ENCODE data around the gene KCNK3. TPM values are rescaled to one million over a fixed set of nuclear protein-coding genes. Genes with fewer than 3 reads are reported as not detected.

KCNK3 gene
- total and polyA plus RNA-seq, 2 experiments from 2014 or later: 2.9 to 3.1 TPM

- Histone ChIP-seq H3K4me1 (ENCODE audit: low read depth) (peaks cover 4% of the 10 kb centered on the region), H3K36me3 (no peaks in the 10 kb centered on the region), H3K4me3 (peak within 1 kb of the TSS; percentile 71), H3K9me3 (ENCODE audit: low read depth) (no peaks in the 10 kb centered on the region), H3K27me3 (no peaks in the 10 kb centered on the region), H3K27ac (no peak within 1 kb of the TSS)
- peak; percentile 89 for DNase-seq (ENCODE audit: low read depth in 1 of 2, low spot score in 1 of 2)
- TF ChIP-seq, protein P1, sequence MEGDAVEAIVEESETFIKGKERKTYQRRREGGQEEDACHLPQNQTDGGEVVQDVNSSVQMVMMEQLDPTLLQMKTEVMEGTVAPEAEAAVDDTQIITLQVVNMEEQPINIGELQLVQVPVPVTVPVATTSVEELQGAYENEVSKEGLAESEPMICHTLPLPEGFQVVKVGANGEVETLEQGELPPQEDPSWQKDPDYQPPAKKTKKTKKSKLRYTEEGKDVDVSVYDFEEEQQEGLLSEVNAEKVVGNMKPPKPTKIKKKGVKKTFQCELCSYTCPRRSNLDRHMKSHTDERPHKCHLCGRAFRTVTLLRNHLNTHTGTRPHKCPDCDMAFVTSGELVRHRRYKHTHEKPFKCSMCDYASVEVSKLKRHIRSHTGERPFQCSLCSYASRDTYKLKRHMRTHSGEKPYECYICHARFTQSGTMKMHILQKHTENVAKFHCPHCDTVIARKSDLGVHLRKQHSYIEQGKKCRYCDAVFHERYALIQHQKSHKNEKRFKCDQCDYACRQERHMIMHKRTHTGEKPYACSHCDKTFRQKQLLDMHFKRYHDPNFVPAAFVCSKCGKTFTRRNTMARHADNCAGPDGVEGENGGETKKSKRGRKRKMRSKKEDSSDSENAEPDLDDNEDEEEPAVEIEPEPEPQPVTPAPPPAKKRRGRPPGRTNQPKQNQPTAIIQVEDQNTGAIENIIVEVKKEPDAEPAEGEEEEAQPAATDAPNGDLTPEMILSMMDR (IDR thresholded peaks at IDR 0.05; ENCODE audit: low read depth, low read length): no peak
Observed at GRCh38 chr2:26764078-26764887, 71.8 kb downstream of the KCNK3 start, which contains the start of gene SLC35F6. Gene SLC35F6, plus strand, starts transcription at chr2:26764284. Its CDS starts 66 bp downstream, at chr2:26764350.

- peak overlapping the region; percentile 71 for H3K4me3 ChIP-seq
- TF ChIP-seq, protein P1 (IDR thresholded peaks at IDR 0.05; ENCODE audit: low read depth, low read length): no peak
- DNase-seq (ENCODE audit: low read depth in 1 of 2, low spot score in 1 of 2): no peak
- no peaks in the 10 kb centered on the region for H3K27me3 ChIP-seq
- no peaks in the 10 kb centered on the region for H3K36me3 ChIP-seq
- H3K27ac ChIP-seq: no peak overlapping the region
- no peaks in the 10 kb centered on the region for H3K9me3 ChIP-seq (ENCODE audit: low read depth)
- H3K4me1 ChIP-seq (ENCODE audit: low read depth): peaks cover 4% of the 10 kb centered on the region
Observed at GRCh38 chr2:26764906-26765305, 72.4 kb downstream of the KCNK3 start.

GRCh38 chr2:26765475-26766200, 73.1 kb downstream of the KCNK3 start:
- H3K36me3 ChIP-seq: no peaks in the 10 kb centered on the region
- TF ChIP-seq, protein P1 (IDR thresholded peaks at IDR 0.05; ENCODE audit: low read depth, low read length): no peak
- DNase-seq (ENCODE audit: low read depth in 1 of 2, low spot score in 1 of 2): no peak
- no peaks in the 10 kb centered on the region for H3K9me3 ChIP-seq (ENCODE audit: low read depth)
- no peaks in the 10 kb centered on the region for H3K27me3 ChIP-seq
- no peak overlapping the region for H3K27ac ChIP-seq
- H3K4me1 ChIP-seq (ENCODE audit: low read depth): peaks cover 4% of the 10 kb centered on the region
- H3K4me3 ChIP-seq: no peak overlapping the region

DNA sequence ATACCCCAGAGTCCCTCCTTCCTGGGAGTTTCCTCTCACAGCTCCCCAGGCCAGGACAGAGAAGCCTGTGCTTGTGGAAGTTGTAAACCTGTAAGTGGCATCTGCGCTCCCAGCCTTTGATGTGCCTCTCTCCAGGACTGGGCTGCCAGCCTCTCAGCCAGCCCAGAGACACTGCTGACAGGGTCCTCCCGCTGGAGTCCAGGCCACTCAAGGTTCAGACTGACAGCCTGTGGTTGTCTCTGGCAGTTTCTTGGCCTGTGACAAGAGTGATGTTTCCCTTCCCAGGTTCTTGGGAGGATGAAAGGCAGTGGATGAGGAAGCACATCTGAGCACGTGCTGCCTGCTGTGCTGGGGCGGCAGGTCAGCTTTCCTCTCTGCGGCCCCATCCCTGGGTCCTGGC, 74.6 kb downstream of the KCNK3 start:
- DNase-seq (ENCODE audit: low read depth in 1 of 2, low spot score in 1 of 2): peak in 1 of 2 donors; percentile 29
- Histone ChIP-seq H3K27ac (no peak overlapping the region), H3K36me3 (no peaks in the 10 kb centered on the region), H3K27me3 (no peaks in the 10 kb centered on the region), H3K9me3 (ENCODE audit: low read depth) (no peaks in the 10 kb centered on the region), H3K4me1 (ENCODE audit: low read depth) (peaks cover 4% of the 10 kb centered on the region), H3K4me3 (no peak overlapping the region)
- TF ChIP-seq, protein P1 (IDR thresholded peaks at IDR 0.05; ENCODE audit: low read depth, low read length): no peak

DNA sequence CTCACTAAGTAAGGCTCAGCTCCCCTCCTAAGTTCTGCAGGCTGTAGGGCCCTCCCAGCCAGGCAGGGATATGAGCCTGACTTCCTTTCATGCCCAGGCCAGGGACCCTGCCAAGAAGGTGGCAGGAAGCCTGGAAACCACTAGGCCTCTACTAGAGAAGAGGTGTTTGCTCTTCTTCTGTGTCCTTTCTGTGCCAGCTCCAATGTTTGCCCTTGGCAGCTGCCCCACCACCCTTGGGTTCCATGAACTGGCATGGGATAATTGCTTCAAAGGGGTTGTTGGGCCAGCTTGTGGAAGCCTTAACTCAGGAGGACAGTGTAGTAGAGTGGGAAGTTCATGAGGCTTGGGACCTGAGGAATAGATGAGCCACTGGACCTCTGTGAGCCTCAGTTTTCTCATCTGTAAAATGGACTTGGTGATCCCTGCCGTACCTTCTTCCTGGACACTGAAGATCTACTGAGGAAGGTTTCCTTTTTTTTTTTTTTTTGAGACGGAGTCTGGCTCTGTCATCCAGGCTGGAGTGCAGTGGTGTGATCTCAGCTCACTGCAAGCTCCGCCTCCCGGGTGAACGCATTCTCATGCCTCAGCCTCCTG, 75.5 kb downstream of the KCNK3 start:
- no peaks in the 10 kb centered on the region for H3K36me3 ChIP-seq
- no peak for DNase-seq (ENCODE audit: low read depth in 1 of 2, low spot score in 1 of 2)
- no peaks in the 10 kb centered on the region for H3K27me3 ChIP-seq
- peaks cover 4% of the 10 kb centered on the region for H3K4me1 ChIP-seq (ENCODE audit: low read depth)
- no peak overlapping the region for H3K27ac ChIP-seq
- no peak overlapping the region for H3K4me3 ChIP-seq
- no peaks in the 10 kb centered on the region for H3K9me3 ChIP-seq (ENCODE audit: low read depth)
- TF ChIP-seq, protein P1 (IDR thresholded peaks at IDR 0.05; ENCODE audit: low read depth, low read length): no peak
